Upper lobe of left lung (tissue), 4 donors: ENCODE measurements around the gene STARD4.

Source experiments
- POLR2AphosphoS5 ChIP-seq, 2 donors: sonication (generic); formaldehyde crosslinking; IDR thresholded peaks; one replicate each; pipeline ENCODE4 v1.5.1; 2017; ENCODE audit warnings: antibody characterized with exemption in 2 of 2
- TF ChIP-seq, protein P1 (sequence below), 6 experiments: fragments of 450-650 bp in 4 of 6; fragments of 200-600 bp in 2 of 6; sonication (generic) in 2 of 6; IDR thresholded peaks; one replicate each; pipeline ENCODE4 v1.5.1; 2016 to 2019; ENCODE audit warnings: antibody characterized with exemption in 6 of 6

GRCh38 chr5:111528056-111528455, 15.7 kb upstream of the STARD4 start:
- TF ChIP-seq, protein P1, sequence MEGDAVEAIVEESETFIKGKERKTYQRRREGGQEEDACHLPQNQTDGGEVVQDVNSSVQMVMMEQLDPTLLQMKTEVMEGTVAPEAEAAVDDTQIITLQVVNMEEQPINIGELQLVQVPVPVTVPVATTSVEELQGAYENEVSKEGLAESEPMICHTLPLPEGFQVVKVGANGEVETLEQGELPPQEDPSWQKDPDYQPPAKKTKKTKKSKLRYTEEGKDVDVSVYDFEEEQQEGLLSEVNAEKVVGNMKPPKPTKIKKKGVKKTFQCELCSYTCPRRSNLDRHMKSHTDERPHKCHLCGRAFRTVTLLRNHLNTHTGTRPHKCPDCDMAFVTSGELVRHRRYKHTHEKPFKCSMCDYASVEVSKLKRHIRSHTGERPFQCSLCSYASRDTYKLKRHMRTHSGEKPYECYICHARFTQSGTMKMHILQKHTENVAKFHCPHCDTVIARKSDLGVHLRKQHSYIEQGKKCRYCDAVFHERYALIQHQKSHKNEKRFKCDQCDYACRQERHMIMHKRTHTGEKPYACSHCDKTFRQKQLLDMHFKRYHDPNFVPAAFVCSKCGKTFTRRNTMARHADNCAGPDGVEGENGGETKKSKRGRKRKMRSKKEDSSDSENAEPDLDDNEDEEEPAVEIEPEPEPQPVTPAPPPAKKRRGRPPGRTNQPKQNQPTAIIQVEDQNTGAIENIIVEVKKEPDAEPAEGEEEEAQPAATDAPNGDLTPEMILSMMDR (IDR thresholded peaks at IDR 0.05), result no peak
- no peak for TF ChIP-seq POLR2AphosphoS5 (IDR thresholded peaks at IDR 0.05)
